ENCODE measurements around the gene MBD3L2B. TPM values are rescaled to one million over a fixed set of nuclear protein-coding genes. Genes with fewer than 3 reads are reported as not detected.

The MBD3L2B gene
- total RNA-seq, 1 donor from 2014 or later: not detected

DNA sequence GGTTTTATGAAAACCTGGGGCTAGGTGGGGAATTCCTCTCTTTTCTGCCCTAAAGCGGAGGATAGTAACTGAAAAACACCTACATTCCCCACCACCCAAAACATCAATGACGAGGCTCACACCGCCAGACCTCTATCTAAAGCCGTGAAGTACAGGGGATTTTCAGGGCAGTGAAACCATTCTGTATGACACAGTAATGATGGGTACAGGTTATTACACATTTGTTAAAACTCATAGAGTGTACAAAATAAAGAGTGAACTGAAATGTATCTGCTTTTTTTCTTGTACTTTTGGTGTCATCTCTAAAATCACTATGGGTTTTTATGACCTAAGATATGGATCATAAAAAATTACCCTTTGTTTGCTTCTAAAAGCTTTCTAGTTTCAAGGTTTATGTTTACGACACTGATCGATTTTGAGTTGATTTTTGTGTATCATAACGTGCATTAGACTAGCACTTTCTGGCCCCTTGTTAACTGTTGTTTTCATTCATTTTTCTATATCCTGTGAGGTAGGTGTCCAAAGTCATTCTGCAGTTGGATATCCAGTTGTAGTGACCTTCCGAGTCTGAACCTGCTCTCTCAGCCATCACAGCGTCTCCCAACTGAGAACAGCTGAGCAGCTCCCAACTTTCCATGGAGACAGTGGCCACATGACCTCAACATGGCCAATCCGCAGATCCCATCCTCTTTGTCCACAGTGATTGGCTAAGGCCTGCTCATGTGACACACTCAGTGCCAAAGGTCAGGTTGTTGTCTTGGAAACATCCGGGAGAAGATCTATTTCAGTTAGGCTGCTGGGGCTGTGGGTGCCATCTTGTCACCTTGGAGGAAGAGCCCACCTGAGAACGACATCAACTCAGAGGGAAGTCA is 10.3 kb downstream of the MBD3L2B start:
- DNase-seq (ENCODE audit: low spot score): no peak

DNA sequence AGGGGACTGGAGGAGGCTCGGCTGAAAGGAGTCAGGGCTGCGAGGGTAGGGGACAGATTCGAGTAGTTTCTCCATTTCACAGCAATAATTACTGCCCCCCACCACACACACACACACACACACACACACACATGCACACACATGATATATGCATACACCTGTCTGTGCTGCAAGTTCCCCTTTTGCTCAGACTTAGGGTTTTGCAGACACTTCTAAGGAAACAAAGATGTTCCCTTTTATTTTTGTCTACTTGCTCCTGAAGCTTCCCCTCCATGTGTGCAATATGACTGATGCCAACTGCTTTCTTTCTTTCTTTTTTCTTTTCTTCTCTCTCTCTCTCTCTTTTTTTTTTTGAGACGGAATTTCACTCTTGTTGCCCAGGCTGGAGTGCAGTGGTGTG is 13.4 kb downstream of the MBD3L2B start:
- DNase-seq (ENCODE audit: low spot score): no peak

DNA sequence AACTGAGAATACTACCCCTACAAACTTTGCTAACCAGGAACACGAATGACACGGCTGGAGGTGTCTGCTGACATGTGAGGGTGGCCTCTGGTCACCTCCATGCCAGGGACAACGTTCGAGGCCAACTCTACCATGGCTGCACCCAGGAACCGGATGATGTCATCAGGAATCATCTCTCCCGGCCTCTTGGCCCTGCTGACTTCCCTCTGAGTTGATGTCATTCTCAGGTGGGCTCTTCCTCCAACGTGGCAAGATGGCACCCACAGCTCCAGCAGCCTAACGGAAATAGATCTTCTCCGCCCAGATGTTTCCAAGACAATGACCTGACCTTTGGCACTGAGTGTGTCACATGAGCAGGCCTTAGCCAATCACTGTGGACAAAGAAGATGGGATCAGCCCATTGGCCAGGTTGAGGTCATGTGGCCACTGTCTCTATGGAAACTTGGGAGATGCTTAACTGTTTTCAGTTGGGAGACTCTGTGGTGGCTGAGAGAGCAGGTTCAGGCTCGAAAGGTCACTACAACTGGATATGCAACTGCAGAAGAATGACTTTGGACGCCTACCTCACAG is 15.0 kb downstream of the MBD3L2B start:
- DNase-seq (ENCODE audit: low spot score): no peak

DNA sequence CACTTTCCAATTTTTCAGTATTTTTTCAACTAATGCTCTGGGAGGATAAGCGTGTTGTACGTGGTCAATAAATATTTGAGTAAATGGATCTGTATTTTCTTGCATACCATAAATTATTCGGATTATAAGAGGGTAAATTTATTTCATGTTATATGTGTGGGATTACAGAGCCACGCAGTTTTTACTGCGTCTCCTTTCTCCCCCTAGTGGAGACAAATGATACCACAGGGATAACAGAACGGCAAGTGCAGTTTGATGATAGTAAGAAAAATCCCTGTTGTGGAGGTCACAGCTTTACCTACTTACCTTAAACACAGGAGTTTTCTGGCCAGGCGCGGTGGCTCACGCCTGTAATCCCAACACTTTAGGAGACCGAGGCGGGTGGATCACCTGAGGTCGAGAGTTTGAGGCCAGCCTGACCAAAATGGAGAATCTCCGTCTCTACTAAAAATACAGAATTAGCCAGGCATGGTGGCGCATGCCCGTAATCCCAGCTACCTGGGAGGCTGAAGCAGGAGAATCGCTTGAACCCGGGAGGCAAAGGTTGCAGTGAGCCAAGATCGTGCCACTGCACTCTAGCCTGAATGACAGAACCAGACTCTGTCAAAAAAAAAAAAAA is 16.8 kb downstream of the MBD3L2B start:
- DNase-seq (ENCODE audit: low spot score): no peak

DNA sequence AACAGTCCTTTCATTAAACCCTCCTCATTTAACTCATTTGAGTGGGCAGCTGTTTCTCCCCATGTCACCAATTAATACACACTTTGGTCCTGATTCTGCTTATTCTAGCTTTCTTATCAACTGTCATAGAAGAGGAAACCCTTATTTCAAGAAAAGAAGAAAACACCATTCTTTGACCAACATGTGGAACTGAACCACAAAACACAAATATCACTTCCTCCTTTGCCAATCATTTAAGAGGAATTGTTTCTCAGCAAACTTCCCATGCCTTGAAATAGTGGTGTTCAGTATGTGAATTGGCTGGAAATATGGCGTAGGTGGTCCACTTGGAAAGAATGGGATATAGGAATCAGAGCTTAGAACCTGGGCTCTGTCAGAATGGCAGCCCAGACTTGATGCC is 20.4 kb downstream of the MBD3L2B start:
- DNase-seq (ENCODE audit: low spot score): no peak

DNA sequence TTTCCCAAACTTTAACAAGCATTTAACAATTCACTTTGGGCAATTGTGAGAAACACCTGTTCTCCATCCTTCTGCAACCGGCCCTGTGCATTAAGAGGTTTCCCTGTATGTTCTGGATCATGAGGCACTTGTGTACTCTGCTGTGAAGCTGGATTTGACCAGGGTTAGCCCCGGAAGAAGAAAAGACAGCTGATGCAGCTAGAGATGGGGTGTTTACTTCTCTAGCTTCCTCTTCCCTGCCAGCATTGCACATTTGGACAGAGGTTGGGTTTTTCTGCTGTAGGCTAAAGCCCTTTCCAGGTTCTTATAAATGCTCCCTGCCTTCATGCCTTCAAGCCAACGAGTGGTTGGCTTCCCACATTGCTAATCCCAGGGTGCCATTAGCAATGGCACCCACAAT is 20.9 kb downstream of the MBD3L2B start:
- DNase-seq (ENCODE audit: low spot score): no peak

- no peak for DNase-seq (ENCODE audit: low spot score)
Measured at GRCh38 chr19:6999933-7000332, 21.3 kb downstream of the MBD3L2B start.

GRCh38 chr19:6997679-6998445 is 23.4 kb downstream of the MBD3L2B start:
- DNase-seq (ENCODE audit: low spot score): no peak

GRCh38 chr19:6996810-6997209 is 24.4 kb downstream of the MBD3L2B start:
- DNase-seq (ENCODE audit: low spot score): no peak

- DNase-seq (ENCODE audit: low spot score): no peak
Measured at GRCh38 chr19:6995054-6995453, 26.2 kb downstream of the MBD3L2B start.

DNA sequence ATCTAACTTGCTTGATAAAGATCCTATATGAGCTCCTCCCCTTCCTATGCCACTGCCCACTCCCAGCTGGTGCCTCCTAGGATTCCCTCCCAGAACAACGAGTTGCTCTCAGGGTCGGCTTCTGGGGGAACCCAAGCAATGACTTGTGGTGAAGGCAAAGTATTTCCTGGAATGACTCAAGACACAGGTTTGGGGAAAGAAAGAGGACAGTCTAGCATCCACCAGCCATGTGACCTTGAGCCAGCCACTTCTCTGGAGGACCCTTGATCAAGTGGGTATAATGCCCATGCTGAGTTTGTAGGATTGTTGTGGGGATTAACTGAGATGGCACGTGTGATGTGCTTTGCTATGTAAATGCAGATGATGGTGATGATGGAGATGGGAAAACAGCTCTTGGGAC is 33.0 kb downstream of the MBD3L2B start:
- no peak for DNase-seq (ENCODE audit: low spot score)

DNA sequence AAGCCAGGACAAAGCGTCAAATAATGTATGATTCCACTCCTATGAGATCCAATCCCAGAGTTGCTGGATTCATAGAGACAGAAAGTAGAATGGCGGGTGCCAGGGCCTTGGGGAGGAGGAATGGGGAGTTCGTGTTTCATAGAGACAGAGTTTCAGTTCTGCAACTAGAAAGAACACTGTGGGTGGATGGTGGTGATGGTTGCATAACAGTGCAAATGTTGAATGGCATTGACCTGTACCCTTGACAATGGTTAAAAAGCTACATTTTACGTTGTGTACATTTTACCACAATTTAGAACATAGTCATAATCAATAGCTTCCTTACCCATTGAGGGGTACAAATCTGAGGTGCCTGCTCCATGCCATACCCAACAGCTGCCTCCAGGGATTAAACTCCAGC is 33.4 kb downstream of the MBD3L2B start:
- no peak for DNase-seq (ENCODE audit: low spot score)

DNA sequence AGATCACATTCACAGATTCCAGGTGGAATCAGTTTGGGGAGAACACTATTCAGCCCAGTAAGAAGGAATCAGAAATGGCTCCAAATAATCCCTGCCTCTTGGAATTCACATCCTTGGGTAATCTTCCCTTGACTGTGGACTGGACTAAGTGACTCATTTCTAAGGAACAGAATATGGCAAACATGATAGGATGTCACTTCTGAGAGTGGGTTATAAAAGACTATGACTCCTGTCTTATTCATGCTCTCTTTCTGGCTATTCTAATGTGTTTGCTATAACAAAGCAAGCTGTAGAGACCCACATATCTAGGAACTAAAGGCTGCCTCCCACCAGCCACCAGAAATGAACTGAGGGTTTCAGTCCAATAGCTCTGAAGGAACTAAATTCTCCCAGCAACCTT is 37.8 kb downstream of the MBD3L2B start:
- DNase-seq (ENCODE audit: low spot score): no peak

DNA sequence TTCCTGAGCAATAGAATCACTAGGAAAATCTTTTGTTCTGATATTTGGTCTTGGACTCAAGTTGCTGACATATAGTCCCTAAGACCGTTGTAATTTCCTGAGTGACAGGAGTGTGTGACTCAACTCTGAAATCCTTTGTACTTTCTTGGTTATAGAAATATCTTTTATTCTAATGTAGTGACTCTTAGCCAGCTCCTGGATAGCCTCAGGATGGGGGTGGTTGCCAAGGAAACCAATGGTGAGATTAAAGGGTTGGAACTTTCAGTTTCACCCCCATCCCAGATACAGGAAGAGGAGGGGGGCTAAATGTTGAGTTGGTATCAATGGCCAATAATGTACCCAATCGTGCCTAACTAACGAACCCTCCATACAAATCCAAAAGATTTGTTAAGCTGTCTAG is 41.8 kb downstream of the MBD3L2B start:
- no peak for DNase-seq (ENCODE audit: low spot score)

- DNase-seq (ENCODE audit: low spot score): no peak
Measured at GRCh38 chr19:6976197-6976596, 45.0 kb downstream of the MBD3L2B start.

GRCh38 chr19:6971366-6971765 is 49.9 kb downstream of the MBD3L2B start:
- DNase-seq (ENCODE audit: low spot score): no peak

DNA sequence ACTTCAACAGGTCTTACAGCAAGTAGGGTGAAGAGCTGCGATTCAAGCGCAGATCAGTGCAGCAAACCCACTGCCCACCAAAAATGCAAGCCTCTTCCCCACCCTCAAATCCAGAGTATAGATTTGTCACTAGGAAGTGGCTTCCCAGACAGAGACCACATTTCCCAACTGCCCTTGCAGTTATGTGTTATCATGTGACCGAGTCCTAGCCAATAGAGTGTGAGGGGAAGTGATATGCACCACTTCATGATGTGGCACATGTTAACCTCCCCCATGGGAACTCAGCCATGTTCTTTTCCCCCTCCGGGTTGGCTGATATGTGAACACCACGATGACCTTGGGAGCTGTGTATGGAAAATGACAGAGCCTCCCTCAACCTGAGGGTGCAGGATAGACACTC is 50.8 kb downstream of the MBD3L2B start:
- no peak for DNase-seq (ENCODE audit: low spot score)

DNA sequence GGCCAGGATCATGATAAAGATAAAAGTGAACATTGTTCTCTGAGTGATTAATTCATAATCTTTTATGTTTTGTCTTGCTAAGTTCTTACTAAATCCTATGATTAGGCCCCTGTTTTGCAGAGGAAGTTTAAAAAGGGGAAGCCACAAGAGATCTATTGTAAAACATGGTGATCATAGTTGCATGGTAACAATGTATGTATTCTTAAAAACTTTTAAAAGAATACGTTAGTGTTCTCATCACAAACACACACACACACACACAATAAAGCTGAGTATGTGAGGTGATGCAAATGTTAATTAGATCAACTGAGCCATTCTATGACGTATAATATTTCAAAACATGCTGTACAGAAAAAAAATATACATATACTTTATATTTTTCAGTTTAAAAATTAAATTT is 51.2 kb downstream of the MBD3L2B start:
- no peak for DNase-seq (ENCODE audit: low spot score)

GRCh38 chr19:6969490-6969889 is 51.7 kb downstream of the MBD3L2B start:
- no peak for DNase-seq (ENCODE audit: low spot score)
